H9 (cell line): ENCODE results near the gene ATP2B2. TPM values are rescaled to one million over a fixed set of nuclear protein-coding genes. Genes with fewer than 3 reads are reported as not detected.

Experiments used
- DNase-seq: peaks from one replicate; pipeline ENCODE4 v3.0.0-alpha.2; 2017
- H2AFZ ChIP-seq: one replicate; pipeline ENCODE4 v1.6.1; 2013; ENCODE audit warnings: mild to moderate bottlenecking, low read length, control low read depth, moderate library complexity
- H2AK5ac ChIP-seq: 2 replicates; pipeline ENCODE4 v1.6.1; 2013; ENCODE audit warnings: low read length, control low read depth, mixed read lengths; ENCODE audit not compliant: insufficient read length
- H2BK120ac ChIP-seq: one replicate; pipeline ENCODE4 v1.6.1; 2013; ENCODE audit warnings: low read depth, mild to moderate bottlenecking, low read length, control low read depth, inconsistent platforms; ENCODE audit not compliant: poor library complexity, severe bottlenecking
- H2BK12ac ChIP-seq: 2 replicates; pipeline ENCODE4 v1.6.1; 2013; ENCODE audit warnings: low read length, control low read depth, mixed read lengths, low read depth; ENCODE audit not compliant: insufficient read length
- H2BK15ac ChIP-seq: 2 replicates; pipeline ENCODE4 v1.6.1; 2013; ENCODE audit warnings: low read depth, low read length, control low read depth
- H2BK20ac ChIP-seq: one replicate; pipeline ENCODE4 v1.6.1; 2013; ENCODE audit warnings: low read depth, mild to moderate bottlenecking, low read length, control low read depth, inconsistent platforms; ENCODE audit not compliant: poor library complexity, severe bottlenecking
- H2BK5ac ChIP-seq: 2 replicates; pipeline ENCODE4 v1.6.1; 2013; ENCODE audit warnings: low read length, control low read depth, mixed read lengths; ENCODE audit not compliant: insufficient read length
- H3K14ac ChIP-seq: 2 replicates; pipeline ENCODE4 v1.6.1; 2013; ENCODE audit warnings: low read length, control low read depth; ENCODE audit not compliant: insufficient read depth
- H3K18ac ChIP-seq: 2 replicates; pipeline ENCODE4 v1.6.1; 2013; ENCODE audit warnings: low read depth, mild to moderate bottlenecking, mixed read lengths, low read length, control low read depth; ENCODE audit not compliant: insufficient read length
- H3K23ac ChIP-seq: 2 replicates; pipeline ENCODE4 v1.6.1; 2013; ENCODE audit warnings: low read length, control low read depth, mixed read lengths, low read depth; ENCODE audit not compliant: insufficient read length
- H3K23me2 ChIP-seq: 2 replicates; pipeline ENCODE4 v1.6.1; 2013; ENCODE audit warnings: low read depth, mild to moderate bottlenecking, mixed read lengths, low read length, control low read depth; ENCODE audit not compliant: insufficient read length, poor library complexity, severe bottlenecking
- H3K27ac ChIP-seq: 2 replicates; pipeline ENCODE4 v1.5.1; 2013; ENCODE audit warnings: low read length, control low read depth, mixed read lengths, low read depth; ENCODE audit not compliant: insufficient read length
- H3K27me3 ChIP-seq: 2 replicates; pipeline ENCODE4 v1.6.1; 2013; ENCODE audit warnings: low read length, control low read depth, inconsistent platforms; ENCODE audit not compliant: insufficient read depth
- H3K4ac ChIP-seq: 2 replicates; pipeline ENCODE4 v1.6.1; 2013; ENCODE audit warnings: low read depth, mild to moderate bottlenecking, control low read depth, inconsistent platforms, low read length, moderate library complexity
- H3K4me1 ChIP-seq: 2 replicates; pipeline ENCODE4 v1.6.1; 2013; ENCODE audit warnings: low read length, control low read depth, inconsistent platforms; ENCODE audit not compliant: insufficient read depth
- H3K4me2 ChIP-seq: 2 replicates; pipeline ENCODE4 v1.6.1; 2013; ENCODE audit warnings: low read length, control low read depth, mixed read lengths; ENCODE audit not compliant: insufficient read length, insufficient read depth
- H3K56ac ChIP-seq: 2 replicates; pipeline ENCODE4 v1.6.1; 2013; ENCODE audit warnings: low read depth, mild to moderate bottlenecking, mixed read lengths, low read length, control low read depth; ENCODE audit not compliant: insufficient read length
- H3K79me1 ChIP-seq: 2 replicates; pipeline ENCODE4 v1.6.1; 2013; ENCODE audit warnings: low read depth, mild to moderate bottlenecking, moderate library complexity, low read length, control low read depth, inconsistent platforms; ENCODE audit not compliant: insufficient read depth, poor library complexity, severe bottlenecking
- H3K79me2 ChIP-seq: 2 replicates; pipeline ENCODE4 v1.6.1; 2013; ENCODE audit warnings: low read length, control low read depth, inconsistent platforms; ENCODE audit not compliant: insufficient read depth
- H3K9ac ChIP-seq: 2 replicates; pipeline ENCODE4 v1.6.1; 2013; ENCODE audit warnings: low read length, control low read depth, mixed read lengths; ENCODE audit not compliant: insufficient read length; ENCODE audit errors: extremely low read depth
- H3K9me3 ChIP-seq: one replicate; pipeline ENCODE4 v1.6.1; 2013; ENCODE audit warnings: low read depth, low read length, inconsistent platforms; ENCODE audit not compliant: control insufficient read depth
- H3T11ph ChIP-seq: one replicate; pipeline ENCODE4 v1.6.1; 2013; ENCODE audit warnings: mild to moderate bottlenecking, low read length, control low read depth, inconsistent platforms
- H4K20me1 ChIP-seq: one replicate; pipeline ENCODE4 v1.6.1; 2013; ENCODE audit not compliant: control insufficient read depth, insufficient read length, insufficient read depth
- H4K5ac ChIP-seq: 2 replicates; pipeline ENCODE4 v1.6.1; 2013; ENCODE audit warnings: low read depth, mild to moderate bottlenecking, mixed read lengths, low read length, control low read depth; ENCODE audit not compliant: insufficient read length
- H4K8ac ChIP-seq: replicated peaks from 2 replicates; pipeline ENCODE4 v1.6.1; 2013; ENCODE audit warnings: low read length, control low read depth, mixed read lengths, low read depth; ENCODE audit not compliant: insufficient read length
- H4K91ac ChIP-seq: 2 replicates; pipeline ENCODE4 v1.6.1; 2013; ENCODE audit warnings: low read depth, mild to moderate bottlenecking, moderate library complexity, mixed read lengths, low read length, control low read depth; ENCODE audit not compliant: insufficient read length
- H3K27ac Mint-ChIP-seq, 3 experiments: 2 replicates in 2 of 3; 3 replicates in 1 of 3; pipeline ENCODE4 v1.8.0; 2020 to 2021; ENCODE audit warnings: mixed read lengths in 3 of 3, mild to moderate bottlenecking in 1 of 3, moderate library complexity in 1 of 3
- H3K27me3 Mint-ChIP-seq: 2 replicates; pipeline ENCODE4 v1.8.0; 2021; ENCODE audit warnings: low read depth, mild to moderate bottlenecking, moderate library complexity, mixed read lengths
- H3K36me3 Mint-ChIP-seq, 3 experiments: 2 replicates in 2 of 3; 3 replicates in 1 of 3; pipeline ENCODE4 v1.8.0; 2020 to 2021; ENCODE audit warnings: low read depth in 3 of 3, mixed read lengths in 3 of 3; ENCODE audit not compliant: insufficient read depth in 1 of 3
- H3K4me1 Mint-ChIP-seq, 2 experiments: 2 replicates each; pipeline ENCODE4 v1.8.0; 2020; ENCODE audit warnings: mixed read lengths in 2 of 2
- H3K4me3 Mint-ChIP-seq, 2 experiments: 2 replicates in 1 of 2; 3 replicates in 1 of 2; pipeline ENCODE4 v1.8.0; 2020 to 2021; ENCODE audit warnings: mild to moderate bottlenecking in 2 of 2, mixed read lengths in 2 of 2, moderate library complexity in 1 of 2
- H3K9me3 Mint-ChIP-seq, 2 experiments: 2 replicates in 1 of 2; 3 replicates in 1 of 2; pipeline ENCODE4 v1.8.0; 2020; ENCODE audit warnings: mild to moderate bottlenecking in 2 of 2, mixed read lengths in 2 of 2, moderate library complexity in 1 of 2
- WGBS: extraction: QIAGEN DNeasy Blood & Tissue Kit; methylation state at CpG from one replicate; pipeline ENCODE4 v1.1.7; 2013; ENCODE audit warnings: missing lambda C conversion rate, low lambda C conversion rate, mixed read lengths; ENCODE audit not compliant: insufficient read length; ENCODE audit errors: extremely low coverage; 5-methylcytosine and 5-hydroxymethylcytosine counted together
- total RNA-seq: library from RNA; stranded (reverse); gene quantifications from 2 replicates; pipeline ENCODE4 v1.2.1, GENCODE V29; 2021
- TF ChIP-seq, protein P1 (sequence below): fragments of 200-600 bp; sonication (generic); conservative IDR thresholded peaks from 3 replicates; pipeline ENCODE4 v1.8.0; 2021; ENCODE audit warnings: antibody characterized with exemption, mild to moderate bottlenecking

ATP2B2 gene
- total RNA-seq, 1 experiment from 2014 or later, result 0.33 TPM

DNA sequence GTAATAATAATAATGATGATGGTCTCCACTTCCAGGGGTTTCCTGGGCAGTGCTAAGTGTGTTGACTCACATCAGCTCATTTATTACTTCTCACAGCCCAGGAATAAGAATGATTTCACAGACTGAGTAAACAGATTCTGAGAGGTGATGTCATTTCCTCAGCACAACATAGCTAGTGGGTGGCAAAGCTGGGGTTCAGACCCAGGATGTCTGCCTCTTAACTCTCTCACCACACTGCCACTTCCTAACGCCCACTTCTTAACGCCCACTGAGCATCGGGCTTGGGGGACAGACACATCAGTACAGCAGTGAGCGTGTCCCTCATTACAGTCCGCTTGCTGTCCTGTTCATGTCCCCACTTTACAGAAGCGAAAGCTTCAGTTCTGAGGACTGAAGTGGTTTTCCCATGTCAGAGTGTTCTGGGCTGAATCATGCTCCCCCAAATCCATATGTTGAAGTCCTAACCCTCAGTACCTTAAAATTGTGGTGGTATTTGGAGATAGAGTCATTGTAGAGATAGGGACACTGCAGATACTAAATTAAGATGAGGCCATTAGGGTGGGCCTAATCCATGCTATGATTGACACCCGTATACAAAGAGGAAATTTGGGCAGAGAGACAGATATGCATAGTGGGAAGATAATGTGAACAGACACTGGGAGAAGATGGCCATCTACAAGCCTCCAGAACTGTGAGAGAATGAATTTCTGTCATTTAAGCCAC is 68.0 kb downstream of the ATP2B2 start:
- Histone ChIP-seq H2AK5ac (no peak overlapping the region), H3K56ac (no peak overlapping the region), H3K4ac (no peak overlapping the region), H3K23me2 (no peaks in the 10 kb centered on the region), H2AFZ (no peak overlapping the region), H3K14ac (no peak overlapping the region), H3K27ac (no peak overlapping the region), H4K91ac (no peak overlapping the region), H3K9ac (no peak overlapping the region), H4K5ac (no peak overlapping the region), H3K79me1 (no peaks in the 10 kb centered on the region), H4K8ac (no peak overlapping the region), H3K4me2 (no peak overlapping the region), H2BK120ac (no peak overlapping the region), H3K4me1 (no peaks in the 10 kb centered on the region), H3K79me2 (no peaks in the 10 kb centered on the region), H3T11ph (no peak overlapping the region), H2BK5ac (no peak overlapping the region), H3K27me3 (no peaks in the 10 kb centered on the region), H3K9me3 (no peaks in the 10 kb centered on the region), H3K18ac (no peak overlapping the region), H2BK15ac (no peak overlapping the region), H3K23ac (no peak overlapping the region), H2BK12ac (no peak overlapping the region), H4K20me1 (no peaks in the 10 kb centered on the region), H2BK20ac (no peak overlapping the region)
- TF ChIP-seq, protein P1, sequence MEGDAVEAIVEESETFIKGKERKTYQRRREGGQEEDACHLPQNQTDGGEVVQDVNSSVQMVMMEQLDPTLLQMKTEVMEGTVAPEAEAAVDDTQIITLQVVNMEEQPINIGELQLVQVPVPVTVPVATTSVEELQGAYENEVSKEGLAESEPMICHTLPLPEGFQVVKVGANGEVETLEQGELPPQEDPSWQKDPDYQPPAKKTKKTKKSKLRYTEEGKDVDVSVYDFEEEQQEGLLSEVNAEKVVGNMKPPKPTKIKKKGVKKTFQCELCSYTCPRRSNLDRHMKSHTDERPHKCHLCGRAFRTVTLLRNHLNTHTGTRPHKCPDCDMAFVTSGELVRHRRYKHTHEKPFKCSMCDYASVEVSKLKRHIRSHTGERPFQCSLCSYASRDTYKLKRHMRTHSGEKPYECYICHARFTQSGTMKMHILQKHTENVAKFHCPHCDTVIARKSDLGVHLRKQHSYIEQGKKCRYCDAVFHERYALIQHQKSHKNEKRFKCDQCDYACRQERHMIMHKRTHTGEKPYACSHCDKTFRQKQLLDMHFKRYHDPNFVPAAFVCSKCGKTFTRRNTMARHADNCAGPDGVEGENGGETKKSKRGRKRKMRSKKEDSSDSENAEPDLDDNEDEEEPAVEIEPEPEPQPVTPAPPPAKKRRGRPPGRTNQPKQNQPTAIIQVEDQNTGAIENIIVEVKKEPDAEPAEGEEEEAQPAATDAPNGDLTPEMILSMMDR, result no peak
- Mint-ChIP-seq H3K9me3 (no peaks in the 10 kb centered on the region), H3K36me3 (no peaks in the 10 kb centered on the region), H3K27me3 (peaks cover 1% of the 10 kb centered on the region; the same call in 1 of the 2 replicates), H3K4me3 (no peak overlapping the region), H3K4me1 (0 out of 4 replicates have a peak, but pooled peaks cover 0 to 2% of the 10 kb centered on the region in 2 experiments), H3K27ac (no peak overlapping the region)
- no CpG with 5 or more reads among the region's 7 CpGs for WGBS
- DNase-seq, result no peak
